Adrenal gland (tissue), 12 donors: ENCODE data around the gene CASP6. TPM values are rescaled to one million over a fixed set of nuclear protein-coding genes. Genes with fewer than 3 reads are reported as not detected.

Experiments
- DNase-seq, 7 donors: peaks; one replicate each; pipeline ENCODE4 v3.0.0-alpha.2; 2019 to 2020
- H3K27ac ChIP-seq, 5 donors: fragments of 200-600 bp; sonication (generic) in 4 of 5; 1 replicate in 3 of 5; 2 replicates in 2 of 5; pipeline versions ENCODE4 v1.5.1 to v1.8.0; 2016 to 2020; ENCODE audit warnings: mild to moderate bottlenecking in 1 of 5
- H3K27me3 ChIP-seq: fragments of 200-600 bp; 2 replicates; pipeline ENCODE4 v1.8.0; 2021
- H3K36me3 ChIP-seq, 2 donors: fragments of 200-600 bp; replicated peaks in 1 of 2; 1 replicate in 1 of 2; 2 replicates in 1 of 2; pipeline versions ENCODE4 v1.5.1 to v1.8.0; 2018 to 2022
- H3K4me1 ChIP-seq, 2 donors: fragments of 200-600 bp; replicated peaks in 1 of 2; 1 replicate in 1 of 2; 2 replicates in 1 of 2; pipeline versions ENCODE4 v1.5.1 to v1.8.0; 2018 to 2021
- H3K4me3 ChIP-seq, 4 donors: fragments of 200-600 bp; sonication (generic) in 3 of 4; one replicate each; pipeline ENCODE4 v1.5.1; 2016 to 2018
- H3K9me3 ChIP-seq, 3 donors: fragments of 200-600 bp; sonication (generic) in 1 of 3; replicated peaks in 1 of 3; 1 replicate in 2 of 3; 2 replicates in 1 of 3; pipeline versions ENCODE4 v1.5.1 to v1.8.0; 2016 to 2021
- CTCF ChIP-seq, 6 experiments: fragments of 450-650 bp in 4 of 6; fragments of 200-600 bp in 2 of 6; sonication (generic) in 1 of 6; IDR thresholded peaks; 1 replicate in 5 of 6; 2 replicates in 1 of 6; pipeline versions ENCODE4 v1.5.1 to v1.8.0; 2016 to 2021; ENCODE audit warnings: antibody characterized with exemption in 6 of 6, mild to moderate bottlenecking in 2 of 6, moderate library complexity in 1 of 6
- POLR2A ChIP-seq, 2 donors: fragments of 450-650 bp; IDR thresholded peaks; one replicate each; pipeline ENCODE4 v1.6.1; 2017; ENCODE audit warnings: antibody characterized with exemption in 2 of 2, mild to moderate bottlenecking in 2 of 2, moderate library complexity in 1 of 2
- WGBS, 4 donors: extraction: QIAGEN DNeasy Blood & Tissue Kit in 2 of 4; methylation state at CpG; one replicate each; pipeline versions ENCODE4 v1.1.5 to v1.1.7; 2013 to 2017; 5-methylcytosine and 5-hydroxymethylcytosine counted together
- intact Hi-C, 2 donors: fragments of 100-400 bp; cut with DNase I; formaldehyde crosslinking; loops; one replicate each; pipeline versions ENCODE4 v1.14.1 to v1.15.0; 2022 to 2023
- polyA plus RNA-seq, 3 donors: library from polyadenylated mRNA; stranded (reverse); fragments of 200-250 nt in 2 of 3; fragments of 350-450 nt in 1 of 3; fragmentation: Illumina TruSeq in 1 of 3; extraction: RNeasy Lipid Tissue Mini Kit (QIAGEN cat#74804) in 1 of 3; gene quantifications; one replicate each; pipeline ENCODE4 v1.2.3, GENCODE V29; 2013 to 2014
- total RNA-seq, 9 donors: library from RNA; depleted of rRNA in 4 of 9; stranded (reverse); fragments of >200 nt in 4 of 9; fragments of 120-200 nt in 1 of 9; fragmentation: NEBNext Ultra II Directional in 1 of 9; extraction: Animal tissue kit (Norgen Biotek cat#: 25700) in 1 of 9; gene quantifications; one replicate each; pipeline versions ENCODE4 v1.1.0 to v1.2.4, GENCODE V29; 2013 to 2023
- donor health status: healthy with polysubstance abuse.
- donor health status: Bipolar disorder and iron deficiency.
- donor health status: DM: yes; HTN: yes; CAD: no.
- donor health status: DM: no; HTN: no; CAD: no.
- donor health status: DM: no; HTN: no; CAD: no.
- donor health status: DM: yes; HTN: yes; CAD: no.

Gene CASP6
- total and polyA plus RNA-seq, 12 donors, result 7.3 to 21.6 (median 11.9) TPM

DNA sequence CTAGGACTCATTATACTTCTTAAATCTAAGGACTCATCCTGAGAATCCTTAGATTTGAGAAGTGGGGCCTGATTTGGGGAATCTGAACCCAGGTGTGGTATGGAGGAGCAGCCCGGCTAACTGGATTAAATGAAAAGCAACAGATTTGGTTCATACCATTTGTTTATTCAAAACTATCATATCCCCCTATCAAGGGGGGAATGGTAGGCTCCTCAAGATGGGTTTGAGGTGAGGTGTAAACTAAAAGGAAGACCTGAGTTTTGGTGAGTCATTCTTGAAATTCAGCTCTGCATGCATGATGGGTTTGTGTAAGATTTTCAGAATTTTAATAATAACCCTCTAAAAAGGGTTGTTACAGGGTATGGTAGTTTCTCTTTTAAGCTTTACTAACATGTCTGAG is 53.4 kb downstream of the CASP6 start:
- WGBS, 4 donors, result 78 to 95% (median 88%) methylated on average over 1 of the region's 1 CpG
- H3K9me3 ChIP-seq, result no peaks in the 10 kb centered on the region
- no peaks in the 10 kb centered on the region for H3K36me3 ChIP-seq
- H3K4me1 ChIP-seq, result no peaks in the 10 kb centered on the region
- H3K4me3 ChIP-seq, result no peak overlapping the region
- no peaks in the 10 kb centered on the region for H3K27me3 ChIP-seq
- H3K27ac ChIP-seq, result no peak overlapping the region
- intact Hi-C loops, result no loop called here
- TF ChIP-seq POLR2A (IDR thresholded peaks at IDR 0.05) (no peak), CTCF (IDR thresholded peaks at IDR 0.05) (no peak)
- DNase-seq, result no peak

- TF ChIP-seq POLR2A (IDR thresholded peaks at IDR 0.05) (no peak), CTCF (IDR thresholded peaks at IDR 0.05) (no peak)
- 67 to 81% (median 72%) methylated on average over 2 of the region's 2 CpGs for WGBS, 4 donors
- Histone ChIP-seq H3K27me3 (no peaks in the 10 kb centered on the region), H3K36me3 (no peaks in the 10 kb centered on the region), H3K4me3 (no peak overlapping the region), H3K27ac (no peak overlapping the region), H3K4me1 (no peaks in the 10 kb centered on the region), H3K9me3 (no peaks in the 10 kb centered on the region)
- DNase-seq, result no peak
- intact Hi-C loops, result no loop called here
Measured at GRCh38 chr4:109648997-109649575, 54.2 kb downstream of the CASP6 start.

DNA sequence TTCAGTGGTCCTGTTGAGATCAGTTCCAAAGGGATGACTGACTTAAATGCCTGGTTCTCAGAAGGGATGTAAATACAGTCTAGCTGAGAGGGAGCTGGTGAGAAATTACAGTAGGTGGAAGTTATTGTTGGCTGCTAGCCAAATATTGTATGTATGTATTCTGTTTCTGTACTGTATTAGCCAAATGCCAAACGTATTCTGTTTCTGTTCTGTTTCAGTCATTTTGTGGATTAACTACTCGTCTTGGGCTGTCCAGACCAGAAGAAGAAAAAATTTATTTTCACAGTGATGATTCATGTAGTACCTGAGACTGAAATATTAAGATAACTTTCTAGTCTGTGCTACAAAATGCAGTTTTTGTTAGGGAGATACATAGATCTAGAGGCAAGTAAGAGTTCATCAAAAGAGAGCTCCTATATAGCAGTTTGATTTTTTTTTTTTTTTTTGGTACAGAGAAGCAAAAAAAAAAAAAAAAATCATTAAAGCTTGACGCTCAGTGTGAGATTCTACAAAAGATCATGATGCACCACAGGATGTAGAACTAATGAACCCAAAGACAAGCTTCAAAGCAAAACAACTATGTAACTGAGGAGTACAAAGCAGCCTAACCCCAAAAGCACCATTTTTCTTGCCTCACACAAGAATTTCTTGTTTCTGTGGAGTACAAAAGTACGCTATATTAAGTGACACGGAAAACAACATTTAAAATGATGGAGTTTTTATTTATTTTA is 54.8 kb downstream of the CASP6 start:
- no peaks in the 10 kb centered on the region for H3K9me3 ChIP-seq
- TF ChIP-seq CTCF (IDR thresholded peaks at IDR 0.05), result no peak
- no peaks in the 10 kb centered on the region for H3K27me3 ChIP-seq
- H3K4me1 ChIP-seq, result no peaks in the 10 kb centered on the region
- DNase-seq, result no peak
- H3K27ac ChIP-seq, result no peak overlapping the region
- WGBS, 4 donors, result 45 to 63% (median 59%) methylated on average over 5 of the region's 5 CpGs
- intact Hi-C loops, result no loop called here
- H3K4me3 ChIP-seq, result no peak overlapping the region
- no peaks in the 10 kb centered on the region for H3K36me3 ChIP-seq

DNA sequence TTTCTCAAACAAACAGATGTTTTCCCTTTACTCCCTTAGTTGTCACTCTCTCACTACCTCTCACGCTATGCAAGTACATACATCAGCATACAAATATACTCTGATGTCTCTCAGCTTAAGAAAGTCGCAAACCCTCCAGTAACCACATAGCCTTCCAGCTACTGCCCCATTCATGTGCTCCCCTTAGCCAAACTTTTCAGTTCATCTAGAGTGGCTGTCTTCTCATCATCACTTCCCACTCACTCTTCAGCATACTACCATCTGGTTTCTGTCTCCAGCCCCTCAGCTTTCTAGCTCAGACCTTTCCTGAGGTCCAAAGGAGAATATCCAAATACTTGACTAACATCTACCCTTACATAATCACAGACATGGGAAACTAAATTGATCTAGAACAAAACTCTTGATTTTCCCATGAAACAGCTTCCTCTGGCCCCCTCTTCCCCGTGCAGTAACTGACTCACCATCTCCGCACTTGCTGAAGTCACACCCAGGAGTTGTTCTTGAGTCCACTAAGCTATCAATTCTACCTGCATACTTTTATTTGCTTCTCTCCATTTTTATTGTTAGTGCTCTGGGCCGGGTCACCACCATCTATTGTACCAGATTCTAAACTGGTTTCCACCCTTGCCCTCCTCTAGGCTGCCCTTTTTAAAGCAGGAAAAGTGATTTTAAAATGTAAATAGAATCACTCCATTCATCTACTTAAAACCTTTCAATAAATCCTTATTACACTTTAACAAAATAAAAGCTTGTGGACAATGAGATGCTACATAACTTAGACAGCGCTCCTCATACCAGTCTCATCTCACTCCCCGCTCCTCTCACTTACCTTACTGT is 57.2 kb downstream of the CASP6 start:
- 81 to 86% (median 84%) methylated on average over 7 of the region's 7 CpGs for WGBS, 4 donors
- no peaks in the 10 kb centered on the region for H3K27me3 ChIP-seq
- no peak overlapping the region for H3K4me3 ChIP-seq
- no peak overlapping the region for H3K27ac ChIP-seq
- no peaks in the 10 kb centered on the region for H3K36me3 ChIP-seq
- H3K4me1 ChIP-seq, result no peaks in the 10 kb centered on the region
- no peaks in the 10 kb centered on the region for H3K9me3 ChIP-seq
- intact Hi-C loops, result no loop called here
- TF ChIP-seq POLR2A (IDR thresholded peaks at IDR 0.05) (no peak), CTCF (IDR thresholded peaks at IDR 0.05) (no peak)
- no peak for DNase-seq
